Pulmonary artery endothelial cell (primary cell): ENCODE data around the gene ZNF516. TPM values are rescaled to one million over a fixed set of nuclear protein-coding genes. Genes with fewer than 3 reads are reported as not detected.

ENCODE experiments used
- DNase-seq: peaks from one replicate; pipeline ENCODE4 v3.0.0-alpha.2; 2011; ENCODE audit warnings: low read depth, low spot score
- total RNA-seq: library from RNA; depleted of rRNA; stranded (reverse); fragments of >200 nt; gene quantifications from 2 replicates; pipeline ENCODE4 v1.2.3, GENCODE V29; 2014

Gene ZNF516
- total RNA-seq, 1 donor from 2014 or later = 10.0 TPM

- no peak for DNase-seq
These were observed 19.5 kb upstream of the ZNF516 start for GRCh38 chr18:76514573-76514972.

DNA sequence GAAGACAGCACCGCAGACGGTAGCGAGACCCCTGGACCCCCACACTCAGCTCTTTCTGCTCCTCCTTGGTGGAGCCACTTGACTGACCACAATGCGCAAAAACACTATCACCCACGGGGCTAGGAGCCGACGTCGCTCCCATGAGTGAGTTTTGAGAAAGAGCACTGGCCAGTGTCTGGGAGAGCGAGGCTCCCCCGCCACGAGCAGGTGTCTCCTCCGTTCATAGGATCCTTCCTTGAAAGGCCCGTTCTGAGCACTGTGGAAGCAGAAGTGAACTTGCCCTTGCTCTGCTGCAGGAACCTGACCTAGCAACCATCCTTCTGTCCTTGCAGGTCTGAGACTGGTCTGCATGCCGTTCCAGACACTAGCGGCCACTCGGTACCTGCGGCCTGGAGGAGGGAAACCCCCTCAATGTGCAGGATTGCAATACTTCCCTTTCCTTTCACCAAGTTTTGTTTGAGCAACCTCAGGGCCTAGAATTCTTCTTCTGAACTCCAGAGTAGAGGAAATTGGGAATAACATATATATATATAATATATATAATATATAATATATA lies 12.9 kb upstream of the ZNF516 start:
- DNase-seq = no peak

DNA sequence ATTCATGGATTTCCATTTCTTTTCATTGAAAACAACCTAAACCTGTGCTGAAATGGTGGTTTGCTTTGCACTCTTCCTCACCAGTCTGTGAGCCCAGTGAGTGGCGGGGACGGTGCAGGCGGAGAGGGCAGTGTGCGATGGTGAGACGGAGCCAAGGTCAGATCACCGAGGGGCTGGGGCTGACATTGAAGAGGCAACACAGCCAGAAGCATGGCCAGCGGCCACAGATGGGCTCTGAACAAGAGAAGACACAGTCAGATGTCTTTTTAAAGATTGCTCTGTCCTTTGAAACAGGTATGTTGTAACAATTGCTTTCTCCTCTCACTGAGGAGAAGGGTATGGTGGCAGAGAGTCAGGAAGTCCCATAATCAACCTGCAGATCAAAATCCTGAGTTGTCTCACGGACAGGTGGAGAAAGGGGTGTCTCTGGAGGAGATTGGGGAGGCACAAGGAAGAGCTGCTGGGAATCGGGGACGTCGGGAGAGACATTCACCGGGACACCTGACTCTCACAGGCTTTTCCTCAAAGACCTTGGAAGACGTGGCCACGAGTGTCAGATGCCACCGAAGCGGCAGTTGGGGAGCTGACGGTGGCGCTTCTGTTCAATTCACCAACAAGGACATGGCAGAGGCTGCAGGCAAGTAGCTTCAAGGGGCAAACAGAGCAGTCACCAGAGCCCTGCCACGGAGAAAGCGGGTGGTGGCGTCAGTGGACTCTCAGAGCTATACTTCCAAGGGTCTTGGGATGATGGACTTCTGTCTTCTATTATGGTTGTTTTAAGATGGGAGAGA lies 12.1 kb upstream of the ZNF516 start:
- no peak for DNase-seq

DNA sequence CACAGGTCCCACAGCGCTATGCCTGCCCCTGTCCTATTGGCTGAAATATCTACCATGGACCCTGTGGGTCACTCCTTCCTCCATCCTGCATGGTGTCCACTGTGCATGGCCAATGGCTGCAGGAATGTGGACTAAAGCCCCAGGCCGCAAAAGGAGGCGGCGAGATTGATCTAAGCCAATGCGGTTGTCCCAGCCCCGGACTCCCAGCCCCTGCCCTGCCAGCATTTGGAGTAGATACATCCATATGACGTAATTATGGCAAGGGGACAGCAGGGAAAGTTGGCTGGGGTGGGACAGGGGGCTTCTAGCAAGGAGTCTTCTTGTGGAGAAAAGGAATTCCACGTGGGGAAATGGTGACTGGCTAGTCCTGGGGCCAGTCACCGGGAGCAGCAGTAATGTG lies 11.4 kb upstream of the ZNF516 start:
- no peak for DNase-seq

- DNase-seq = no peak
These were observed 10.6 kb upstream of the ZNF516 start for GRCh38 chr18:76505614-76506013.

DNA sequence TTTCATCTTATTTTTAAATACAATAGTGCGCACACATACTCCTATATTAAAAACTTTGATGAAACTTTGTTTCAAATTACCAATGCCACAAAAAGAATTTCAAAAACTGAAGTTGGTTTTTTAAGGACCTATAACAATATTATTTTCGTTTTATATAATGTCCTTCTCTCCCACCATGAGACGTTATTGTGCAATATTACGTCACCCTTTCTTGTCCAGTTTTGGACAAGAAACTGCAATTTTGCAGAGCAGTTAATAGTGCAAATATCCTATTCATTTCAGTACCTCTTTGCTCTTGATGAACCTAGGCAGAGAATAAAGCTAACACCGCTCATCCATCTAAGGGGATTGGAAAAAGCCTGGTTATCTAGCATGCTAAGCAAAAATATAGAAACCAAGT lies 9.7 kb upstream of the ZNF516 start:
- DNase-seq = no peak

DNA sequence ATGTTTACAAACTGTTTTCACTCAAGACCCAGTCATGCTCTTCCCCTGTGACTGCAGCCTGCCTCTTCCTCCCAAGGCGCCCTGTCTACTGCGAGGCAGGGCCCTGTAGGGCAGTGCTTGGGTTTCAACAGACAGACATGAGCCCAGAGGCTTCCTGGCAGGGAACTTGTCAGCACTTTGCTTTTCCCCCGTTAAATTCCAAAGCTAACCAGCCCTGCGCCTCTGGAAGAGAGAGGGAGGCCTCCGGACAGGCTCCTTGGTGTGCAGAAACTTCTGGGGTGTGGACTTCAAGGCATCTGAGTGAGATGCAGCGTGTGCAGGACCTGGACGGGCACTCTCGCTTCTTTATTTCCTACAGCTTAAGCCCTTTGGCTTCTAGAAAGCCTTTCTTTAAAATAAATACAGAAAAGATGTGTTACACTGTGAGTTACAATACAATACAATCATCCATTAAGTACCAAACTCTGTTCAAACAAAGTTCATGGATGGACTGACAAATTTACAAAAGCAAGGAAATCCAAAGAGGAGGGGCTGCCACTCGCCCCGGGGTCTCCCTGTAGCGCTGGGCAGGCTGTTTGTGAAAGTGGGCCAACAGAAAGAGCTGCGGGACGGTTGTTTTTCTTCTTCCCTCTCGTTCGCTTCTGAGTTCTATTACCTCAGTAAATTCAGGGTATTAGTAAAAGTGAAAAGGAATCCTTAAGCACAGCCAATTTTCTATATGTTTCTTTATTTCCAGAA lies 8.8 kb upstream of the ZNF516 start:
- no peak for DNase-seq

DNA sequence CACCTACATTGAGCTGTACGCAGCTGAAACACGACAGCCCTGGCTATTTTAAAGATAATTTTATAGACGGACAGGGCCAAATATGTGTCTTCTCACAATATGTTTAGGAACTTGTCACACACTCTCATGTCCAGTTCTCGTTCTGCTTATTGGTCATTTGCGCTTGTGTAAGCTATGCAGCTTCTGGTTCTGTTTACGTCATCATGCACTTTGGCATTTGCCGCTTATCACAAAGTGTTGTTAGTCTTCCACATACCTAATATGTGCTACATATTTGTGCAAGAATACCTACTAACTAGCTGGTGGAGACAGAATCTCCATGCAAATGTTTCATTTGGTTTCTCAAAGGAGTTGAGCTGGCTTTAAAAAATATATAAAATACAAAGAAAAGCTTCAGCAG lies 7.5 kb upstream of the ZNF516 start:
- DNase-seq = no peak

- DNase-seq = no peak
These were observed 4.7 kb upstream of the ZNF516 start for GRCh38 chr18:76499637-76500340.

DNA sequence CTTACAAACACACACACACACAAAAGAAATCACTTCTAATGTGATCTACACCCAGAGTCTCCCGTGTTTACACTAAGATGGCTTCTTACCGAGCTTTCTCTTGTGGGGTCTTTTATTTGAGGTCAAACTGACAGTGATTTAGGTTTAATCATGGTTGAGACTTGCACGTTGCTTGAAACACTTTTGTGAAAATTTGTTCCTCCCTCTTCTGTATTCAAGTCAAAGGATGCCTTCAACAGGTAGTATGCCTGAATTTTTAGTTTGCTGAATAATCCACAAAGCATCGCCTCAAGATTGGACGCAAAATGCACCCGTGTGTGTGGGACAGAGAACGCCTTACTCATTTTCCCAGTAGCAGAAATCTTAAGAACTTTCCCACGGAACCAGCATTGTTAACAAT lies 4.0 kb upstream of the ZNF516 start:
- DNase-seq = no peak

GRCh38 chr18:76498064-76498463 lies 3.0 kb upstream of the ZNF516 start:
- no peak for DNase-seq

DNA sequence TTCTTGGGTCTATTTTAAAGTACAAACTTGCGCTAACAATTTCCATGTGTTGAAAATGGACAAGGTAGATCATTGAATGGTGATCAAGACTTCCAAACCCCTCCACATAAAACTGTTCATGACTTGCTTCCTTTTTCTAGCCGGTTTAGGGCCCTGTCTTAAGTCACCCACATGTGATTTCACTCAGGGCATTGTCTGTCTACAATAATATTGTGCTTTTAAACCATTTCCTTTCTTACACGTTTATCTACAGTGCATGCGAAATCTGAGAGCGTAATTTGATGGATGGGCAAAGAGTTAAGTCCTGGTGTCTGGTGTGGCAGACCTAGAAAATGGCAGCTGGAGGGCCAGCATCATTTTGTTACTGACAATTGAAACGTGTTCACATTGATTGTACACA lies 2.0 kb upstream of the ZNF516 start:
- no peak for DNase-seq

DNA sequence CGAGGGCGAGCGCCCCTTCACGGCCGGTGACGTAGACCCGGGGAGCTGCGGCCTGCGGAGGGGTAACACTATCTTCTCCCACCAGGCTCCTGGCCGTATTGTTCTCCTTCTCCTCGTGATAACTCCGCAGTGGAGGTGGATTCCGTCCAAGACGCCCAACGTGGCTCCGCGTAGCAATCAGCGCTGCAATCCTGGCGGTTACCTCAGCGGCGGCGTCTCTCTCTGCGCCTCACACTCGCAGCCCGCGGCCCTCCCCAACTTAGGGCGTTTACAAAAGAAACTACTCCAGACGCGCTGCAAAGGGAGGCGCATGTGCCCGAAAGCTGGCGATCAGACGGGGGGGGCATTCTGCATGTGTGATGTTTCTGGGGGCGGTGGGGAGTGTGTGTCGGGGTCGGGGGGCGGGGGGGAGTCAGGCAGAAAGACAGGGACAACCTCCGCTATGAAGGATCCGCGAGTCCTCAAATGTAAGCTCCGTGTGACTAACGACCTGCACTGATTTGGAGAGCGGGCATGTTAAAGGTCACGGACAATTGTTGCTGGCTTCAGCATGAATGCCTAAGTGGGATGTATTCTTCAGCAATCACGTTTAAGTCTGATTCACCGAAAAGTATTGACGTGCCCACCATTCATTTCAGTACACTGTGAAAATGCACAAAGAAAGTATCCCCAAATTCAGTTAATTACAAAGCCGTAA lies 1.3 kb upstream of the ZNF516 start:
- no peak for DNase-seq

DNA sequence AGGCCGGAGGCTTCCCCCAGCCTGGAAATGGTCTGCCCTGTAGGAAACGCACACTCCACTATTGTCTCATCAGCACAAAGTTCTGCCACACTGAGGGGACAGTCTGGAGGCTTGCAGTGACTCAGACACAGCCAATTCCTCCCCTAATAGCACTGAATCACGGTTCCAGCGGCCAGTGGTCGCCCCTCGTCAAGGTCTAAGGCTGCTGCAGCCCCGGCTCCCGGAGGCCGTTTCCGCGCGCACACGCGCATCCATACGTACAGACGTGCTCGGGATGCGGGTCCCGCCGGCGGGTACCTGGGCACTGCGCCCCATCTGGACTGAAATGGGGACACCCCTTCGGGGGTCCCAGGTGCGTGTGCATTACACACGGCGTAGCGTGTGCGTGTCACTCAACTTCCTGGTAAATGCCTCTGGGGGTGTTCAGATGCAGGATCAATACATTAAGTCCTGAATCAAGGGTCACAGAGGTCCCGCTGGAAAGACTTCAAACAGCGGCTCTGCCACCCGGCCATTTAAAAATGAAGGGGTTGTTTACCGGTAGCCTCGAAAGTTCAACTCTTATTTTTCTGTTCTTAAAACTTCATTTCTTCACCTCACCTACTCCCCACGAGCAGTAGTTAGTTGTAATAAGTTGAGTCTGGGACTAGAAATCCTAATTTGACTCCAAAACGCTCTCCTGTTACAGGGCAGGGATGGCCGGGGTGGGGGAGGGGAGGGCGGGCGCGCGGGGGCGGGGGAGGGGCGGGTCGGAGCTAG lies 572 bp upstream of the ZNF516 start:
- no peak for DNase-seq

GRCh38 chr18:76494231-76495005 lies 624 bp downstream of the ZNF516 start:
- DNase-seq = no peak

DNA sequence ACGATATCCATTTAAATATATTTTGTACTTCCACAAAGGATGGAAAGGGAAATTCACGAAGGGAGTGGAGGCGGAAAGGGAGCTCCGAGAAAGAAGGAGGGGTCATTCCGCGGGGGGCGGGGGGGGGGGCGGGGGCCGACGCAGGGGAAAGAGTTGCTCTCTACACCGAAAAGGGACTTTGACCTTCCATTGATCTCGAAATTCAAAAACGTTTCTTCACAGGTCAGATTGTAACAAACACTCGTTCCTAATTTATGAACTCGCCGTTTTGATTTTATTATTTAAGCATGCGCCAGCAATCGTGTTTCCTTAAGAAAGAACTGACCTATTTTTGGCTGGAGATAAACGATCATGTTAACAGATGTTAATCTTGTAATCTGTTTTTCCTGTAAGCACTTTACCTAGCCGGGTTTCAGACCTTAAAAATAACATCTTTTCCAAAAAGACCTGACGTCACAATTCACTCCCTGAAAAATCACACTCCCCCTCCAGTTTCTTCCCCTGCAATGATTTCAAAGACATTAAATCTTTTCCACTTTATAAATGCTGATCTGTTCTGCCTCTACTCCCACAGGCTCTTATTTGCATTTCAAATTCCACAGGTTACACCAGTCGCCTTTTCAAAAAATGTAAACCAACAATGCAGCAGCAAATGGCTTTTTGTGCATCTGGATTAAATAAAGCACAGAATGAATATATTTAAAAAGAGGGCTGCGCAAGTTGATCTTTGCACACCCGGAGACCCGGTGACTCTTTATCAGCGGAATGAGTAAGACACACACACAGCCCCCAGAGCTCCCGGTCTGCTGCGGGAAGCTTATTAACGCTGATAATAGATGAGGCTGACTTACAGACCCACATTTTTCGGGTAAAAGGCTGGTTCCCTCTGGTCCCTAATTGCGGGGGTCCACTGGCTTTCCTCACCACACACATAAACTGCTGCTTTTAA lies 1.6 kb downstream of the ZNF516 start:
- no peak for DNase-seq

GRCh38 chr18:76492669-76493212 lies 2.3 kb downstream of the ZNF516 start:
- DNase-seq = peak; percentile 94
